Parathyroid adenoma (tissue), 2 donors: ENCODE results near the gene SIPA1L2.

Experiments
- H2AFZ ChIP-seq: fragments of 300-600 bp; sonication (generic); one replicate; pipeline ENCODE4 v1.7.0; 2017; ENCODE audit warnings: antibody characterized with exemption, mild to moderate bottlenecking
- H3K27ac ChIP-seq: fragments of 300-600 bp; sonication (generic); one replicate; pipeline ENCODE4 v1.7.0; 2017
- H3K27me3 ChIP-seq: fragments of 300-600 bp; sonication (generic); one replicate; pipeline ENCODE4 v1.7.0; 2017; ENCODE audit warnings: low read length; ENCODE audit not compliant: control insufficient read depth, insufficient read depth
- H3K36me3 ChIP-seq: fragments of 300-600 bp; sonication (generic); one replicate; pipeline ENCODE4 v1.7.0; 2017; ENCODE audit warnings: low read length; ENCODE audit not compliant: control insufficient read depth, insufficient read depth
- H3K4me1 ChIP-seq: fragments of 300-600 bp; sonication (generic); one replicate; pipeline ENCODE4 v1.7.0; 2017; ENCODE audit warnings: control low read depth
- H3K4me2 ChIP-seq: fragments of 300-600 bp; sonication (generic); one replicate; pipeline ENCODE4 v1.7.0; 2017; ENCODE audit warnings: low read length
- H3K4me3 ChIP-seq: fragments of 300-600 bp; sonication (generic); one replicate; pipeline ENCODE4 v1.7.0; 2017; ENCODE audit warnings: low read depth, low read length
- H3K79me2 ChIP-seq: fragments of 300-600 bp; sonication (generic); one replicate; pipeline ENCODE4 v1.7.0; 2017; ENCODE audit warnings: control low read depth
- H3K9ac ChIP-seq: fragments of 300-600 bp; sonication (generic); one replicate; pipeline ENCODE4 v1.7.0; 2017; ENCODE audit warnings: mild to moderate bottlenecking
- H3K9me3 ChIP-seq: fragments of 300-600 bp; sonication (generic); one replicate; pipeline ENCODE4 v1.7.0; 2017; ENCODE audit warnings: low read length; ENCODE audit not compliant: control insufficient read depth
- CTCF ChIP-seq: fragments of 300-600 bp; sonication (generic); IDR thresholded peaks from one replicate; pipeline ENCODE4 v1.7.0; 2017; ENCODE audit warnings: antibody characterized with exemption, mild to moderate bottlenecking
- donor health status: primary hyperparathyroidism.

Gene SIPA1L2

GRCh38 chr1:232657426-232658005, 27.6 kb upstream of the SIPA1L2 start:
- Histone ChIP-seq H3K4me3 (no peak overlapping the region), H3K27me3 (no peaks in the 10 kb centered on the region), H3K79me2 (no peaks in the 10 kb centered on the region), H3K27ac (no peak overlapping the region), H3K9me3 (no peaks in the 10 kb centered on the region), H3K4me1 (no peaks in the 10 kb centered on the region), H3K36me3 (no peaks in the 10 kb centered on the region), H2AFZ (no peak overlapping the region), H3K9ac (no peak overlapping the region), H3K4me2 (no peak overlapping the region)
- no peak for TF ChIP-seq CTCF

- TF ChIP-seq CTCF = no peak
- Histone ChIP-seq H3K9me3 (no peaks in the 10 kb centered on the region), H3K4me1 (no peaks in the 10 kb centered on the region), H3K4me2 (no peak overlapping the region), H3K4me3 (no peak overlapping the region), H3K27ac (no peak overlapping the region), H3K27me3 (no peaks in the 10 kb centered on the region), H3K36me3 (no peaks in the 10 kb centered on the region), H3K79me2 (no peaks in the 10 kb centered on the region), H2AFZ (no peak overlapping the region), H3K9ac (no peak overlapping the region)
Observed at GRCh38 chr1:232655746-232656085, 25.8 kb upstream of the SIPA1L2 start.

- no peaks in the 10 kb centered on the region for H3K79me2 ChIP-seq
Observed at GRCh38 chr1:232655028-232655745, 25.3 kb upstream of the SIPA1L2 start.

GRCh38 chr1:232653789-232654188, 23.9 kb upstream of the SIPA1L2 start:
- Histone ChIP-seq H3K27me3 (no peaks in the 10 kb centered on the region), H3K9me3 (no peaks in the 10 kb centered on the region), H3K4me1 (no peaks in the 10 kb centered on the region), H3K4me3 (no peak overlapping the region), H3K9ac (no peak overlapping the region), H3K4me2 (no peak overlapping the region), H2AFZ (no peak overlapping the region), H3K79me2 (no peaks in the 10 kb centered on the region), H3K36me3 (no peaks in the 10 kb centered on the region), H3K27ac (no peak overlapping the region)
- no peak for TF ChIP-seq CTCF

More at GRCh38 chr1:232655028-232655745, 25.3 kb upstream of the SIPA1L2 start:
- TF ChIP-seq CTCF = no peak
- Histone ChIP-seq H2AFZ (no peak overlapping the region), H3K27me3 (no peaks in the 10 kb centered on the region), H3K4me2 (no peak overlapping the region), H3K4me1 (no peaks in the 10 kb centered on the region), H3K9me3 (no peaks in the 10 kb centered on the region), H3K9ac (no peak overlapping the region), H3K36me3 (no peaks in the 10 kb centered on the region), H3K27ac (no peak overlapping the region), H3K4me3 (no peak overlapping the region)

DNA sequence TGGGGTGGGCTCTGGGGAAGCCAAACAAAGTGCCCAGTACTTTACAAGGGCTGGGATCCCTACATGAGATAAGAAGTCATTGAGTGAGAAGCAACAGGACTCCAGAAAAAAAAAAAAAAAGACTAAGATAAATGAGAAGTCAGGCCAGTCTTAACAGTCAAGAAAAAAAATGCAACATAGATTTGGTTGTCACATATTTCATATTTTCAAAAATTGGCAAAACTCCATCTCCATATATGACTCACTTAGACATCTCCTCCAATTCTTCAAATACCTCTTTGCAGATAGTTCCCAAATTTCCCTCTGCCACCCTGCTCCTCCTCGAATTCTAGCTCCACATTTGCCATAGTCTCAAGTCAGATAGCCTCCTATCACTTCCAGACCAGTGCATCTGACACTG, 20.9 kb upstream of the SIPA1L2 start:
- no peak overlapping the region for H3K4me3 ChIP-seq
- H3K4me2 ChIP-seq = no peak overlapping the region
- H3K9ac ChIP-seq = no peak overlapping the region
- H3K9me3 ChIP-seq = no peaks in the 10 kb centered on the region
- no peak for TF ChIP-seq CTCF
- H3K27ac ChIP-seq = no peak overlapping the region
- no peaks in the 10 kb centered on the region for H3K4me1 ChIP-seq
- H2AFZ ChIP-seq = no peak overlapping the region
- H3K36me3 ChIP-seq = no peaks in the 10 kb centered on the region
- no peaks in the 10 kb centered on the region for H3K79me2 ChIP-seq
- H3K27me3 ChIP-seq = no peaks in the 10 kb centered on the region
